HG03442 (cell line): ENCODE results near the gene PRKAG2.

Experiments
- ATAC-seq: cut with Tn5 transposase; IDR thresholded peaks from one replicate; pipeline ENCODE4 v1.9.1; 2021; ENCODE audit warnings: mild to moderate bottlenecking, moderate library complexity; ENCODE audit not compliant: unreplicated experiment

Gene PRKAG2

GRCh38 chr7:151511946-151512345 lies 365.0 kb downstream of the PRKAG2 start:
- no peak for ATAC-seq

GRCh38 chr7:151511270-151511669 lies 365.6 kb downstream of the PRKAG2 start:
- ATAC-seq: no peak

DNA sequence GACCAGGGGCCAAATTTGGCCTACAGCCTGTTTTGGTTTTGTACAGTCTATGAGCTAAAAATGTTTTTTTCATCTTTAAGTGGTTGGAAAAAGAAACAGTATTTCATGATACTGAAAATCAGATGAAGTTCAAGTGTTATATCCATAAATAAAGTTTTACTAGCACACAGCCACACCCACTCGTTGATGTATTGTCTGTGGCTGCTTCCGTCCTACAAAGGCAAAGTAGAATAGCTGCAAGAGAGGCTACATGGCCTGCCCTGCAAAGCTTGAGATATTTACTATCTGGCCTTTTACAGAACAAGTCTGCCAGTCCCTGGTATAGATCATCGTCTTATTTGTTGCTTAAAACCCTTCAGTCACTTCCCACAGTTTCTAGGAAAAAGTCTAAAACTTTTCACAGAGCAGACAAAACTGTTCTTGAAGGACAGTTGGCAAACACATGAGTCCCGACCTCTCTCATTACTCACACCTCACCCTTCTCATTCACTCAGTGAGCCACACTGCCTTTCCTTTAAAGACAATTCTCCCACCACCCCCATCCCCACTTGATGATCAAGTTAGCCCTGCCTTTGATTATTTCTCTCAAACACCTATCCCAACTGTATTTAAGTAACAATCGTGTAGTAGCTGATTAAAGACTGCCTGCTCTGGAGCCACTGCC lies 367.1 kb downstream of the PRKAG2 start:
- ATAC-seq: no peak

GRCh38 chr7:151508991-151509390 lies 367.9 kb downstream of the PRKAG2 start:
- no peak for ATAC-seq

DNA sequence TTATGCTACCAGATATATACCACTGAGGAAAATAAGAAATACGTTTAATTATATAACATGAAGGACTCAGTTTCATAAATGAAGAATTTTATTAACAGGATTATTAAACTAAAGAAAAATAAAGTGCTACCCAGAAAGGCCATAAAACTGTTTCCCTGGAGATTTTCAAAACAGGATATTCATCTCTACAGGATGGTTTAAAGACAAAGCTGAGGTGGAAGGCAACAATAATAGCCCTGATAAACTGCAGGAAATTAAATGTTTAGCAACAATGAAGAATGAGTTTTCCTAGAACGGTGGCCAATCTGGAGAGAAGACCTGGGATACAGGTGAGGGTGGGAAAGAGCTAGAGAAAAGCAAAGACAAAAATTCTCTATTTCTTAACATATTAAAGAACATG lies 369.1 kb downstream of the PRKAG2 start:
- ATAC-seq: no peak

- no peak for ATAC-seq
These were observed 370.0 kb downstream of the PRKAG2 start for GRCh38 chr7:151506901-151507382.
